K562 (cell line): ENCODE data around the gene WDR13. TPM values are rescaled to one million over a fixed set of nuclear protein-coding genes. Genes with fewer than 3 reads are reported as not detected.

ENCODE experiments used
- ATAC-seq: fragments of 200-7000 bp; cut with Tn5 transposase; 3 replicates; pipeline ENCODE4 v1.9.1; 2020; ENCODE audit warnings: moderate library complexity
- BruUV-seq: library from RNA; stranded (reverse); fragments of 400-500 nt; replicated peaks from 2 replicates; lab custom pipeline; 2021; lab: Mats Ljungman, UMichigan
- CTCF ChIA-PET: fragments of 300-600 bp; formaldehyde crosslinking; extraction: SDS; loops from one replicate; lab custom pipeline; 2021; ENCODE audit warnings: low intra/inter-chr PET ratio; lab: Yijun Ruan, JAX
- POLR2A ChIA-PET: fragments of 300-600, 350-650 bp; sonication (Branson Sonifier 250); formaldehyde crosslinking; extraction: SDS; loops from one replicate; lab custom pipeline; 2021; ENCODE audit warnings: antibody characterized with exemption, inconsistent platforms; lab: Yijun Ruan, JAX
- DNase-seq, 4 experiments: peaks; one replicate each; pipeline versions ENCODE4 v3.0.0 to v3.0.0-alpha.2; 2011 to 2018; ENCODE audit warnings: low spot score in 3 of 4, mixed read lengths in 3 of 4; ENCODE audit errors: extremely low read depth in 1 of 4
- FAIRE-seq: peaks from 2 replicates; lab custom pipeline; 2011; peaks lifted over from hg19 to GRCh38; lab: Jason Lieb, UNC
- H2AFZ ChIP-seq: 2 replicates; pipeline ENCODE4 v1.6.0; 2011; ENCODE audit warnings: low read depth, low read length, control low read depth, inconsistent platforms
- H3K27ac ChIP-seq: fragments of 200-600 bp; 3 replicates; pipeline ENCODE4 v1.8.0; 2011; ENCODE audit warnings: low read depth, mild to moderate bottlenecking, control low read depth, inconsistent platforms, low read length, moderate library complexity, mixed read lengths; ENCODE audit errors: extremely low read depth
- H3K27me3 ChIP-seq, 2 experiments: fragments of 300-600 bp in 1 of 2; 2 replicates in 1 of 2; 3 replicates in 1 of 2; pipeline versions ENCODE4 v1.6.0 to v1.8.0; 2011; ENCODE audit warnings: inconsistent platforms in 2 of 2, low read length in 2 of 2, mild to moderate bottlenecking in 1 of 2, mixed read lengths in 1 of 2, moderate library complexity in 1 of 2; ENCODE audit not compliant: control insufficient read depth in 2 of 2, insufficient read depth in 2 of 2
- H3K36me3 ChIP-seq: fragments of 300-600 bp; 3 replicates; pipeline ENCODE4 v1.8.0; 2011; ENCODE audit warnings: mild to moderate bottlenecking, low read length, inconsistent platforms; ENCODE audit not compliant: control insufficient read depth, insufficient read depth
- H3K4me1 ChIP-seq, 2 experiments: fragments of 200-600 bp in 1 of 2; replicated peaks in 1 of 2; 2 replicates in 1 of 2; 3 replicates in 1 of 2; pipeline versions ENCODE4 v1.5.1 to v1.8.0; 2011; ENCODE audit warnings: inconsistent platforms in 2 of 2, low read length in 2 of 2, mild to moderate bottlenecking in 1 of 2, mixed read lengths in 1 of 2, moderate library complexity in 1 of 2; ENCODE audit not compliant: control insufficient read depth in 2 of 2, insufficient read depth in 2 of 2
- H3K4me2 ChIP-seq: 2 replicates; pipeline ENCODE4 v1.6.1; 2011; ENCODE audit warnings: low read length, control low read depth, inconsistent platforms, mixed read lengths; ENCODE audit not compliant: insufficient read depth
- H3K4me3 ChIP-seq: fragments of 200-600 bp; sonication (generic), shearing (Covaris generic); 2 replicates; pipeline ENCODE4 v1.5.1; 2016; ENCODE audit warnings: control low read depth, inconsistent platforms
- H3K79me2 ChIP-seq: fragments of 200-600 bp; 3 replicates; pipeline ENCODE4 v1.8.0; 2011; ENCODE audit warnings: low read length, inconsistent platforms; ENCODE audit not compliant: control insufficient read depth, insufficient read depth
- H3K9ac ChIP-seq, 2 experiments: 2 replicates each; pipeline versions ENCODE4 v1.6.0 to v1.6.1; 2011; ENCODE audit warnings: low read depth in 2 of 2, low read length in 2 of 2, control low read depth in 1 of 2, inconsistent platforms in 1 of 2, mild to moderate bottlenecking in 1 of 2, mixed read lengths in 1 of 2; ENCODE audit not compliant: insufficient read depth in 1 of 2
- H3K9me1 ChIP-seq: one replicate; pipeline ENCODE4 v1.6.0; 2011; ENCODE audit warnings: inconsistent platforms, mild to moderate bottlenecking, low read length, moderate library complexity; ENCODE audit not compliant: control insufficient read depth, insufficient read depth
- H3K9me3 ChIP-seq: replicated peaks from 2 replicates; pipeline ENCODE4 v1.5.1; 2011; ENCODE audit warnings: low read depth, low read length, inconsistent platforms; ENCODE audit not compliant: control insufficient read depth, insufficient read depth
- H4K20me1 ChIP-seq: replicated peaks from 2 replicates; pipeline ENCODE4 v1.6.1; 2011; ENCODE audit warnings: low read length, inconsistent platforms, mixed read lengths; ENCODE audit not compliant: control insufficient read depth, insufficient read depth
- CEBPB ChIP-seq: fragments of 450-650 bp; IDR thresholded peaks from 2 replicates; pipeline ENCODE4 v1.6.1; 2016; ENCODE audit warnings: missing genetic modification characterization, missing compliant biosample characterization
- DPF2 ChIP-seq: fragments of 450-650 bp; IDR thresholded peaks from 2 replicates; pipeline ENCODE4 v1.6.1; 2016
- E2F1 ChIP-seq: sonication (generic); formaldehyde crosslinking; IDR thresholded peaks from 2 replicates; pipeline ENCODE4 v1.8.1; 2023; ENCODE audit warnings: mild to moderate bottlenecking, missing genetic modification reagents, moderate library complexity
- FOSL1 ChIP-seq: fragments of 200-800 bp; sonication (Bioruptor generic); conservative IDR thresholded peaks from 2 replicates; pipeline ENCODE4 v1.6.1; 2016; ENCODE audit warnings: missing genetic modification characterization, missing compliant biosample characterization
- FUS ChIP-seq: fragments of 200-400 bp; formaldehyde crosslinking; optimal IDR thresholded peaks from 2 replicates; pipeline ENCODE3; 2017; ENCODE audit warnings: low read depth, low read length
- HNRNPL ChIP-seq: fragments of 200-400 bp; formaldehyde crosslinking; IDR thresholded peaks from 2 replicates; pipeline ENCODE4 v1.6.1; 2017; ENCODE audit warnings: low read depth, mild to moderate bottlenecking, low read length
- HNRNPUL1 ChIP-seq: fragments of 200-400 bp; formaldehyde crosslinking; IDR thresholded peaks from 2 replicates; pipeline ENCODE4 v1.6.1; 2017; ENCODE audit warnings: low read length
- MCM3 ChIP-seq: fragments of 450-650 bp; IDR thresholded peaks from 2 replicates; pipeline ENCODE4 v1.6.1; 2016
- NFXL1 ChIP-seq: fragments of 450-650 bp; formaldehyde crosslinking; IDR thresholded peaks from 2 replicates; pipeline ENCODE4 v1.4.0; 2021; ENCODE audit warnings: mild to moderate bottlenecking
- NR1H2 ChIP-seq: sonication (generic); formaldehyde crosslinking; IDR thresholded peaks from 2 replicates; pipeline ENCODE4 v1.4.0; 2020; ENCODE audit warnings: mild to moderate bottlenecking, missing genetic modification reagents
- POLR2B ChIP-seq: fragments of 450-650 bp; IDR thresholded peaks from 2 replicates; pipeline ENCODE4 v1.6.1; 2018; ENCODE audit warnings: low read depth; ENCODE audit not compliant: partially characterized antibody
- POLR2G ChIP-seq: fragments of 200-400 bp; formaldehyde crosslinking; IDR thresholded peaks from 2 replicates; pipeline ENCODE4 v1.6.1; 2017; ENCODE audit warnings: low read depth, mild to moderate bottlenecking, antibody characterized with exemption, low read length, moderate library complexity
- SNRNP70 ChIP-seq: fragments of 200-400 bp; formaldehyde crosslinking; optimal IDR thresholded peaks from 2 replicates; pipeline ENCODE3; 2017; ENCODE audit warnings: low read depth, low read length
- SRSF9 ChIP-seq: fragments of 200-400 bp; formaldehyde crosslinking; IDR thresholded peaks from 2 replicates; pipeline ENCODE4 v1.6.1; 2017; ENCODE audit warnings: low read depth, low read length, borderline replicate concordance
- WGBS: fragments of 100-300 bp; shearing (Covaris generic); methylation state at CpG from one replicate; pipeline ENCODE4 v1.1.6; 2016; ENCODE audit warnings: low coverage, mixed read lengths; ENCODE audit not compliant: insufficient coverage; ENCODE audit errors: missing lambda C conversion rate; 5-methylcytosine and 5-hydroxymethylcytosine counted together
- in situ Hi-C: fragments of 300-500 bp; cut with MboI; formaldehyde crosslinking; loops from 4 replicates; pipeline ENCODE4 v1.15.0; 2018; ENCODE audit warnings: inconsistent platforms, mixed read lengths
- intact Hi-C: fragments of 100-400 bp; cut with micrococcal nuclease; formaldehyde crosslinking; loops from 2 replicates; pipeline ENCODE4 v1.14.2; 2022
- polyA plus RNA-seq, 8 experiments: library from polyadenylated mRNA; depleted of rRNA in 4 of 8; stranded (reverse) in 5 of 8; unstranded in 3 of 8; fragments of >200 nt; fragmentation: Nextera tagmentation in 2 of 8; fragmentation: Illumina TruSeq in 1 of 8; extraction: Ambion mirVana in 2 of 8; extraction: Trizol in 1 of 8; gene quantifications; 2 replicates each; pipeline versions ENCODE4 v1.2.1 to v1.2.3, GENCODE V29; 2011 to 2014; ENCODE audit warnings: inconsistent platforms in 1 of 8, missing spikeins in 1 of 8
- total RNA-seq, 7 experiments: library from RNA; depleted of rRNA in 6 of 7; stranded (reverse); fragments of >200 nt in 6 of 7; fragmentation: Illumina TruSeq in 2 of 7; extraction: Trizol in 2 of 7; gene quantifications; 2 replicates each; pipeline versions ENCODE4 v1.2.1 to v1.2.3, GENCODE V29; 2011 to 2021; ENCODE audit warnings: low replicate concordance in 1 of 7
- TF ChIP-seq, protein P1 (sequence below): fragments of 250-450 bp; sonication (Bioruptor Pico); IDR thresholded peaks from 2 replicates; pipeline ENCODE4 v1.8.0; 2021; ENCODE audit warnings: moderate library complexity, mild to moderate bottlenecking, inconsistent platforms

WDR13 gene
- total and polyA plus RNA-seq, 9 of the 15 experiments (the other 6 are each of a cell fraction or from before 2014, with no cell fraction given) = 7.4 to 70.5 (median 31.4) TPM

DNA sequence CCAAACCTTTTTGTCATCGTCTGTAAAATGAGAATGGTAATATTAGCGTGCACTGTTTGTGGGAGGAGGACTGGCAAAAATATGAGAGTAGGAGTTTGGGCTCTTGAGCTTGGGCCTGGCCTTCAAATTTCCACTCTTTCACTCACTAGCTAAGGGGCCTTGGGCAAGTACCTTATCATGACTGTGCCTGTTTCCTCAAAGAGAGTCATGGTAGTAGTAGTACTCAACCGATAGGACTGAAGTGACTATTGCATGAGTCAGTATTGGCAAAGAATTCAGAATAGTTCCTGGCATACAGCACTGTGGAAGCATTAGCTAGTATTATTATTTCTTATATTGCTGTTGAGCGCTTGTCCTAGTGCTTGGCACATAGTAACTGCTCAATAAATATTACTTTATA lies 39.0 kb upstream of the WDR13 start:
- Histone ChIP-seq H3K27ac (no peak overlapping the region), H3K9ac (no peak overlapping the region), H3K36me3 (peaks cover 43% of the 10 kb centered on the region; the same call in 2 of the 3 replicates), H3K4me2 (no peak overlapping the region), H3K9me1 (no peaks in the 10 kb centered on the region), H3K79me2 (no peaks in the 10 kb centered on the region), H4K20me1 (no peaks in the 10 kb centered on the region; the same call in 1 of the 2 replicates), H3K4me3 (no peak overlapping the region), H3K4me1 (no peaks in the 10 kb centered on the region; a peak in 1 of 5 replicates), H3K27me3 (no peaks in the 10 kb centered on the region), H2AFZ (no peak overlapping the region), H3K9me3 (no peaks in the 10 kb centered on the region)
- POLR2A ChIA-PET = interaction anchor here (0.6 kb wide), 1 partner anchor 340 kb away, joined by 3 read pairs; no protein-coding TSS in a partner anchor
- ATAC-seq (no peak), FAIRE-seq (no peak), DNase-seq (no peak)
- BruUV-seq = no TSS peak
- 85% methylated on average over 4 of the region's 4 CpGs for WGBS
- intact Hi-C loops (no loop called here), in situ Hi-C loops (no loop called here)
- no peak for TF ChIP-seq NR1H2 (CRISPR knock-in tag)
- peak; percentile 86 for TF ChIP-seq FOSL1
- CTCF ChIA-PET = no interaction called here

- no peak overlapping the region for H3K4me2 ChIP-seq
- H4K20me1 ChIP-seq = no peaks in the 10 kb centered on the region; the same call in 1 of the 2 replicates
- no peaks in the 10 kb centered on the region for H3K79me2 ChIP-seq
- in situ Hi-C loops (no loop called here), intact Hi-C loops (no loop called here)
- H3K4me1 ChIP-seq = no peaks in the 10 kb centered on the region; a peak in 1 of 5 replicates
- no TSS peak for BruUV-seq
- H3K4me3 ChIP-seq = no peak overlapping the region
- H2AFZ ChIP-seq = no peak overlapping the region
- no peaks in the 10 kb centered on the region for H3K9me3 ChIP-seq
- FAIRE-seq (no peak), DNase-seq (no peak), ATAC-seq (no peak)
- no peak overlapping the region for H3K27ac ChIP-seq
- ChIA-PET POLR2A (interaction anchor here (1.4 kb wide), 1 partner anchor 14 kb away, joined by 3 read pairs; the partner anchor contains the start of gene RBM3), CTCF (no interaction called here)
- TF ChIP-seq CEBPB (tag) (no peak), E2F1 (CRISPR knock-in tag) (no peak), SRSF9 (no peak), DPF2 (no peak), FUS (no peak), SNRNP70 (no peak), HNRNPUL1 (no peak), POLR2B (no peak), MCM3 (no peak), NFXL1 (CRISPR knock-in tag) (no peak), HNRNPL (no peak), POLR2G (no peak)
- TF ChIP-seq, protein P1, sequence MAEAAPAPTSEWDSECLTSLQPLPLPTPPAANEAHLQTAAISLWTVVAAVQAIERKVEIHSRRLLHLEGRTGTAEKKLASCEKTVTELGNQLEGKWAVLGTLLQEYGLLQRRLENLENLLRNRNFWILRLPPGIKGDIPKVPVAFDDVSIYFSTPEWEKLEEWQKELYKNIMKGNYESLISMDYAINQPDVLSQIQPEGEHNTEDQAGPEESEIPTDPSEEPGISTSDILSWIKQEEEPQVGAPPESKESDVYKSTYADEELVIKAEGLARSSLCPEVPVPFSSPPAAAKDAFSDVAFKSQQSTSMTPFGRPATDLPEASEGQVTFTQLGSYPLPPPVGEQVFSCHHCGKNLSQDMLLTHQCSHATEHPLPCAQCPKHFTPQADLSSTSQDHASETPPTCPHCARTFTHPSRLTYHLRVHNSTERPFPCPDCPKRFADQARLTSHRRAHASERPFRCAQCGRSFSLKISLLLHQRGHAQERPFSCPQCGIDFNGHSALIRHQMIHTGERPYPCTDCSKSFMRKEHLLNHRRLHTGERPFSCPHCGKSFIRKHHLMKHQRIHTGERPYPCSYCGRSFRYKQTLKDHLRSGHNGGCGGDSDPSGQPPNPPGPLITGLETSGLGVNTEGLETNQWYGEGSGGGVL = no peak
- H3K9me1 ChIP-seq = no peaks in the 10 kb centered on the region
- WGBS = 95% methylated on average over 16 of the region's 24 CpGs
- H3K9ac ChIP-seq = no peak overlapping the region
- no peaks in the 10 kb centered on the region for H3K27me3 ChIP-seq
- H3K36me3 ChIP-seq = peaks cover 43% of the 10 kb centered on the region; the same call in 2 of the 3 replicates
Observed at GRCh38 chrX:48559636-48560035, 37.7 kb upstream of the WDR13 start.
